Stimulated activated naive CD8-positive, alpha-beta T cell treated with anti-CD3 and anti-CD28 coated beads, Interleukin-15, amount 100 ng/mL, for 72 hours (primary cell): ENCODE measurements around the gene HEG1.

Experiments
- ATAC-seq: fragments of 150-1000 bp; cut with Tn5 transposase; 2 replicates; pipeline ENCODE4 v1.10.0; 2021; ENCODE audit warnings: mild to moderate bottlenecking, moderate library complexity
- DNase-seq, 2 donors: peaks; one replicate each; pipeline ENCODE4 v3.0.0; 2021 to 2022
- H3K27ac Mint-ChIP-seq, 2 donors: one replicate each; pipeline ENCODE4 v1.8.0; 2022; ENCODE audit warnings: mild to moderate bottlenecking in 2 of 2, mixed read lengths in 2 of 2, moderate library complexity in 2 of 2
- H3K27me3 Mint-ChIP-seq: one replicate; pipeline ENCODE4 v1.8.0; 2022; ENCODE audit warnings: mixed read lengths
- H3K4me1 Mint-ChIP-seq: one replicate; pipeline ENCODE4 v1.8.0; 2022; ENCODE audit warnings: mild to moderate bottlenecking, mixed read lengths
- H3K4me3 Mint-ChIP-seq, 2 donors: one replicate each; pipeline ENCODE4 v1.8.0; 2022; ENCODE audit warnings: mild to moderate bottlenecking in 2 of 2, mixed read lengths in 2 of 2, moderate library complexity in 1 of 2
- H3K9me3 Mint-ChIP-seq, 2 donors: one replicate each; pipeline ENCODE4 v1.8.0; 2022; ENCODE audit warnings: mixed read lengths in 2 of 2

Gene HEG1

GRCh38 chr3:124941771-124942170 is 114.0 kb downstream of the HEG1 start:
- no peak overlapping the region for H3K27ac Mint-ChIP-seq
- no peak overlapping the region for H3K4me3 Mint-ChIP-seq
- ATAC-seq (no peak), DNase-seq (no peak)
- no peaks in the 10 kb centered on the region for H3K9me3 Mint-ChIP-seq
- H3K27me3 Mint-ChIP-seq, result peaks cover 6% of the 10 kb centered on the region
- H3K4me1 Mint-ChIP-seq, result no peaks in the 10 kb centered on the region

DNA sequence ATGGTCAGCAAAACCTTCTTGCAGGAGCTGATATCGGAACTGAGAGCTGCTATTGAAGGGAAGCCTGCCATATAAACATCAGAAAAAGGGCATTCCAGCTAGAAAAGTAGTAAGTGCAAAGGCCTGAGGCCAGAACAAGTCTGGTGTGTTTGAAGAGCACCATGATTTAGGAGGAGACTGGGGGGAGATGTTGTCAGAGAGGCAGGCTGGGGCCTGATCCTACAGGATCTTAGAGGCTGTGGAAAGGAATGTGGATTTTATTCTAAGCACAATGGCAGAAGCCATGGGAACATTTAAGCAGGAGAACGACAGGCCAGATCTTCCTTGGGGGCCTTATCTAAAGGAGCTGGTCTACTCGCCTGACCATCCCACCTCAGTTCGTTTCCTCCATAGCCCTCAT is 116.1 kb downstream of the HEG1 start:
- H3K27me3 Mint-ChIP-seq, result peaks cover 12% of the 10 kb centered on the region
- no peak overlapping the region for H3K27ac Mint-ChIP-seq
- H3K9me3 Mint-ChIP-seq, result no peaks in the 10 kb centered on the region
- no peaks in the 10 kb centered on the region for H3K4me1 Mint-ChIP-seq
- no peak overlapping the region for H3K4me3 Mint-ChIP-seq
- ATAC-seq (no peak), DNase-seq (no peak)

DNA sequence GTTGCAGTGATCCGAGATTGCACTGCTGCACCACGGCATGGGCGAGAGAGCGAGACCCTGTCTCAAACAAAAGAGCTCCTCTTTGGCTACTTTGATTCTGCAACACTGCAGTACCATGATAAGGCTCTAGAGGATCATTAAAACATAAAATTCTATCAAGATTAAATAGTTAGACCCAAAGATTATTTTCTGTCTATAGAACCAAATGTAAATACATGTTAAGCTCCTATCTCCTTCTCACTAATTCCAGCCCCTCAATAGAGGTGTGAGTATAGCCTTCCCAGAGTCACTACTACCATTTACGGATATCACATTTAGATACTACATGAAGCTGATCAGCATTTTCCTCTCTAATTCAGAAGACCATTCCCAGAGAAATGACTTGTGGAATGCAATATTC is 116.9 kb downstream of the HEG1 start:
- Mint-ChIP-seq H3K4me1 (no peaks in the 10 kb centered on the region), H3K27ac (no peak overlapping the region), H3K27me3 (peaks cover 20% of the 10 kb centered on the region), H3K4me3 (no peak overlapping the region), H3K9me3 (no peaks in the 10 kb centered on the region)
- ATAC-seq (no peak), DNase-seq (no peak)

DNA sequence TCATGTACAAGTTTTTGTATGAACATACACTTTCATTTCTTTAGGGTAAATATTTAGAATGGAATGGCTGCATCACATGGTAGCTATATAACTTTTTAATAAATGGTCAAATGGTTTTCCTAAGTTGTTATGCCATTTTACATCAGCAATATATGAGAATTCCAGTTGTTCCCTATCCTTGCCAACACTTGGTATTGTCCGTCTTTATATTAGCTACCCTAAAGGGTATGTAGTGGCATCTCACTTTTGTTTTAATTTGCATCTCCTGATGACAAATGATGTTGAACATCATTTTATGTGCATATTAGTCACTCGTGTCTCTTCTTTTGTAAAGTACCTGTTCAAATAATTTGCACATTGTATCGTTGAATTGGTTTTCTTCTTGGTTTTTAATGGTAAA is 118.7 kb downstream of the HEG1 start:
- Mint-ChIP-seq H3K9me3 (no peaks in the 10 kb centered on the region), H3K4me1 (peaks cover 6% of the 10 kb centered on the region), H3K27me3 (peaks cover 36% of the 10 kb centered on the region), H3K27ac (no peak overlapping the region), H3K4me3 (no peak overlapping the region)
- DNase-seq (no peak), ATAC-seq (no peak)

DNA sequence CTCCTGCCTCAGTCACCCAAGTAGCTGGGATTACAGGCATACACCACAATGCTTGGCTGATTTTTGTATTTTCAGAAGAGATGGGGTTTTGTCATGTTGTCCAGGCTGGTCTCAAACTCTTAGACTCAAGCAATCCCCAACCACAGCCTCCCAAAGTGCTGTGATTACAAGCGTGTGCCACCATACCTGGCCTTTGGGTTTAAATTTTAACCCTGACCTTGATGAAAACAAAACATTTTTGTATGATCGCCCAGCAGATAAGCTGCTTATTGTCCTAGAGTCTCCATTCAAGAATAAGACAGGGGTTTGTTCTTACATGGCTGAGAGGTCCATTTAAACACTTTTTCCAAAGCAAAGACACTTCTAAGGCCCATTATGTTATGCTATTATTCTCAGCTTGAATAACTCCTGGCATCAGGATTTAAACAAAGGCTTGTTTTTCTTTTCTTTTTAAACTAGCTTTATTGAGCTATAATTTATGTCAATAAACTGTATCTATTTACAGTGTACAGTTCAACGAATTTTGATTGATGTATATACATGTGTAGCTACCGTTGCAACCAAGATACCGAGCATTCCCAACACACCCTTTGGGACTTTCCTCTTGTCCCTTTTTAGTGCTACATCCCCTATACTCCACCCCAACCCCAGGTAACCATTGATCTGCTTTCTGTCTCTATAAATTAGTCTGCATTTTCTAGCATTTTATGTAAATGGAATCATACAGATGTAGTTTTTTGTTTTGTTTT is 119.8 kb downstream of the HEG1 start:
- H3K27ac Mint-ChIP-seq, result no peak overlapping the region
- H3K9me3 Mint-ChIP-seq, result no peaks in the 10 kb centered on the region
- H3K4me1 Mint-ChIP-seq, result peaks cover 6% of the 10 kb centered on the region
- H3K4me3 Mint-ChIP-seq, result no peak overlapping the region
- DNase-seq, result no peak
- H3K27me3 Mint-ChIP-seq, result peaks cover 36% of the 10 kb centered on the region
- no peak for ATAC-seq

DNA sequence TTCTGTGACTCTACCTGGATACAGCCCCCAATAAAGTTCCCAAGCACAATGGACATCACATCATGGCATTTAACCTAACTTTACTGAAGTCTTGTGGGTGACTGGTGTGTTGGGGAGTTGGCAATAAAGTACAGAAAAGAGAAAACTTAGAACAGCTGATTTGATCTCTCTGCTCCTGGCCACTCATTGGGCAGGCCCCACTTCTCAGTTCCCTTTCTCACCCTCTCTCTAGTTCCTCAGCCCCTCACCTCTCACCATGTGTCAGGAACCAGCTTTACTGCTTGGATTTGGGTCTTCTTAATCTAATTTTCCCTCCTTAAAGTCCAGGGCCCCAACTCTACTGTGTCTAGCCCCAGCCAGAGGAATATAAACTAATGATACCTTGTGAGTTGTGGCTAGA is 120.5 kb downstream of the HEG1 start:
- no peak overlapping the region for H3K4me3 Mint-ChIP-seq
- ATAC-seq (no peak), DNase-seq (no peak)
- H3K4me1 Mint-ChIP-seq, result peaks cover 6% of the 10 kb centered on the region
- peaks cover 38% of the 10 kb centered on the region for H3K27me3 Mint-ChIP-seq
- no peaks in the 10 kb centered on the region for H3K9me3 Mint-ChIP-seq
- H3K27ac Mint-ChIP-seq, result no peak overlapping the region

DNA sequence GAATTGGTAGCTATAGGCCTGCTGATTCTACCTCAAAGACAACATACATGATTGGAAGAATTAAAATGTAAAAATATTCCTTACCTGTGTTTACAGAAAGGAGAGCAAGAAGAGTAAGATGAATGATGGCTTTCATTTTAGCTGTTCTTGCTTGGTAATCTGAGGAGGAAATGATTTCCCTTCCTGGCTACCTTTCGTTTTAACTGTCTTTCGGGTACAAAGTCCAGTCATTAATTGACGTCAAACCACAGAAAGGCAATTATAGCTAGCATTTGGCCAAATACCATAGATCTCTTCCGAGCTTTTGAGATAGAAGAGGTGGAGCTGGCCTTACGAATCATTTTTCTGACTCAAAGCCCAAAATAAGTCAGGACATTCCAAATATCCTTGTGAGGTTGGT is 121.2 kb downstream of the HEG1 start, which contains the start of gene MUC13:
Gene MUC13 (minus strand): TSS at position 175 of the 400 bp plus-strand sequence. CDS start 39 bp downstream, at position 136.
- Mint-ChIP-seq H3K4me3 (no peak within 1 kb of the TSS), H3K9me3 (no peaks in the 10 kb centered on the region), H3K27ac (no peak within 1 kb of the TSS), H3K27me3 (peaks cover 45% of the 10 kb centered on the region), H3K4me1 (peaks cover 6% of the 10 kb centered on the region)
- no peak for ATAC-seq
- DNase-seq, result no peak

DNA sequence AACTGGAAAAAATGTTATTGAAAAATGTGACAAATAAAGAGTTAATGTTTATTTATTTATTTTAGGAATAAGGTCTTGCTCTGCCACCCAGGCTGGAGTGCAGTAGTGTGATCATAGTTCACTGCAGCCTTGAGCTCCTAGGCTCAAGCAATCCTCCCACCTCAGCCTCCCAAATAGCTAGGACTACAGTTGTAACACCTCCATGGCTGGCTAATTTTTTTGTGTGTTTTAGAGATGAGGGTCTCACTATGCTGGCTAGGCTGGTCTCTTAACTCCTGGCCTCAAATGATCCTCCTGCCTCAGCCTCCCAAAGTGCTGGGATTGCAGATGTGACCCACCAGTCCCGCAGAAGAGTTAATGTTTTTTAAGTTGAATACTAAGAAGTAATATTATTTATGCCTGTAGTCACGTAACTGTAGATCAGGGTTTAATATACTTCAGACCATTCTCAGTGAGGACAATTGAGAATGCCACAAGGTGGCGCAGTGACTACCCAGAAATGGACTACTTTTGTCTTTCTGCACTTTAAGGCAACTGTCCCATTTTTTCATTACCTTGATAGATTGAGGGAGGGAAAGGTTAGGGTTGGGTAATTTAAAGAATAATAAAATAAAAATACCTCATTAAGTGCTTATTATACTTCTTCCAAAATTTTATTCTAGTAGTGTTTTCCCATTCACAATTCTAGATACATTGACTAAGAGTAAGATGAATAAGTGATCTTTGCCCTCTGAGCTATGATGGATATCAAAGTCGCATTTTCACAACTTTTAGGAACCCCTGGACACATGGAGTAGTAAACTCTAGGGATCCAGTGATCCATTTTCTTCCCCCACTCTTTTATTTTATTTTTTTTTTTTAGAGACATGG is 127.2 kb downstream of the HEG1 start:
- H3K9me3 Mint-ChIP-seq, result no peaks in the 10 kb centered on the region
- ATAC-seq, result no peak
- H3K27me3 Mint-ChIP-seq, result peaks cover 39% of the 10 kb centered on the region
- H3K27ac Mint-ChIP-seq, result no peak overlapping the region
- peaks cover 18% of the 10 kb centered on the region for H3K4me1 Mint-ChIP-seq
- no peak overlapping the region for H3K4me3 Mint-ChIP-seq
- DNase-seq, result peak; percentile 37 to 49

GRCh38 chr3:124927574-124928045 is 128.2 kb downstream of the HEG1 start:
- H3K9me3 Mint-ChIP-seq, result no peaks in the 10 kb centered on the region
- DNase-seq (peak in 1 of 2 donors; percentile 24), ATAC-seq (peak; percentile 78)
- H3K27me3 Mint-ChIP-seq, result peaks cover 29% of the 10 kb centered on the region
- H3K27ac Mint-ChIP-seq, result no peak overlapping the region
- H3K4me1 Mint-ChIP-seq, result peaks cover 15% of the 10 kb centered on the region
- H3K4me3 Mint-ChIP-seq, result no peak overlapping the region

GRCh38 chr3:124926426-124927101 is 129.2 kb downstream of the HEG1 start:
- no peak overlapping the region for H3K4me3 Mint-ChIP-seq
- no peak overlapping the region for H3K27ac Mint-ChIP-seq
- DNase-seq (no peak), ATAC-seq (no peak)
- peaks cover 12% of the 10 kb centered on the region for H3K4me1 Mint-ChIP-seq
- peaks cover 26% of the 10 kb centered on the region for H3K27me3 Mint-ChIP-seq
- no peaks in the 10 kb centered on the region for H3K9me3 Mint-ChIP-seq

GRCh38 chr3:124924741-124925140 is 131.1 kb downstream of the HEG1 start:
- no peak overlapping the region for H3K27ac Mint-ChIP-seq

DNA sequence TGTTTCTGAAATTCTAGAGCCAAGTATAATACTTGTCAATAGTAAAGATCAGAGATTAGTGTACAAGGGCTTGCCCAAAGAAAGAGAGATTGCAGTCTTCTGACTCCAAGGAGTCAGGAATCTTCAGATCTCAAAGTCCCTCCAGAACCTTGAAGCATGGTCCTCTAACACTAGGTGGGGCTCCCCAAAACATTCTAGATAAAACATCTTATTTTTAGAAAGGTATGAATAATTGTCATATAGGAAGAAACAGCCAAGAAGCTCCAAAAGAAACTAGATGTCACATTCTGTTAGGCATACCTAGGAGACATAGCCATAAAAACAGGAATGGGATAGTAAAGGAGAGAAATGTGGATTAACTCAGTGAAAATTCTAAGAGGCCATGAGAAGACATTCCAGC is 132.0 kb downstream of the HEG1 start:
- H3K4me1 Mint-ChIP-seq, result peaks cover 12% of the 10 kb centered on the region
- H3K9me3 Mint-ChIP-seq, result no peaks in the 10 kb centered on the region
- no peak for DNase-seq
- ATAC-seq, result no peak
- no peak overlapping the region for H3K27ac Mint-ChIP-seq
- H3K27me3 Mint-ChIP-seq, result peaks cover 20% of the 10 kb centered on the region
- H3K4me3 Mint-ChIP-seq, result no peak overlapping the region

More at GRCh38 chr3:124924741-124925140, 131.1 kb downstream of the HEG1 start:
- ATAC-seq (no peak), DNase-seq (no peak)
- H3K4me3 Mint-ChIP-seq, result no peak overlapping the region
- H3K9me3 Mint-ChIP-seq, result no peaks in the 10 kb centered on the region
- H3K27me3 Mint-ChIP-seq, result peaks cover 19% of the 10 kb centered on the region
- peaks cover 12% of the 10 kb centered on the region for H3K4me1 Mint-ChIP-seq

DNA sequence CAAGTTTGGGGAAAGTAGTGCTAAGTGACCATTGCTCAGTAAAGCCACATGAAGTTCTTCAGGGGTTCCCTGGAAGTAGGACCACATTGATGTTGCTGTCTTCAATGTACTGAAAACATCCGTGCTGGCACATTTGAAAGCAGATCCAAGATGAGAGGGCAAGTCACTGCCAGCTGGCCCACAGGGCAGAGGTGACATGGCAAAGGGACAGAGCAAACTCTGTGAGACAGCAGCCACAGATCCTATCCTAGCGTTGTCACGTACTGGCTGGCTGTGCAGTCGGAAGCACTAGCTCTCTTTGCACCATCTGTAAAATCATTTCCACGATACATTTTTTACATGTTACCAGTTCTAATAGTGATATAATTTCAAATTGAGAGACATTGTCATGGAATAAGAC is 135.1 kb downstream of the HEG1 start:
- no peaks in the 10 kb centered on the region for H3K9me3 Mint-ChIP-seq
- H3K4me1 Mint-ChIP-seq, result no peaks in the 10 kb centered on the region
- ATAC-seq (no peak), DNase-seq (no peak)
- no peak overlapping the region for H3K4me3 Mint-ChIP-seq
- no peak overlapping the region for H3K27ac Mint-ChIP-seq
- peaks cover 40% of the 10 kb centered on the region for H3K27me3 Mint-ChIP-seq

DNA sequence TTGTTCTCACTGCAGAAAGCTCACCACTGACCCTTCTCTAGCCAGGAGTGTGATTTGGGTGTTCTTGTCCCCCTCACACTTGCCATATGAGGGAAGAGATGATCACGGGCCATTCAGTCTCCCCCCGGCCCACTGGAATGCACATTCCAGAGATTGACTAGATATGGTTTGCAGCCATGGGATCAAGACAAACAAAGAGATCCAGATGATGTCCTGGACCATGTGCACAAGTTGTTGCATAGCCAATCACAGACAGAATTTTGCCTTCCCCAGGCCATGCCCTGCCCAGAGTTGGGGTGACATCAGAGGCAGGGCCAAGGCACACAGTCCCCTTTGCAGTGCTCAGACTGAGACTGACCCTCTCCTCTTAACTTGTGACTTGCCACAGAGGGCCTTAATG is 136.0 kb downstream of the HEG1 start:
- Mint-ChIP-seq H3K4me3 (no peak overlapping the region), H3K27ac (no peak overlapping the region), H3K27me3 (peaks cover 42% of the 10 kb centered on the region), H3K9me3 (no peaks in the 10 kb centered on the region), H3K4me1 (no peaks in the 10 kb centered on the region)
- DNase-seq (no peak), ATAC-seq (no peak)

DNA sequence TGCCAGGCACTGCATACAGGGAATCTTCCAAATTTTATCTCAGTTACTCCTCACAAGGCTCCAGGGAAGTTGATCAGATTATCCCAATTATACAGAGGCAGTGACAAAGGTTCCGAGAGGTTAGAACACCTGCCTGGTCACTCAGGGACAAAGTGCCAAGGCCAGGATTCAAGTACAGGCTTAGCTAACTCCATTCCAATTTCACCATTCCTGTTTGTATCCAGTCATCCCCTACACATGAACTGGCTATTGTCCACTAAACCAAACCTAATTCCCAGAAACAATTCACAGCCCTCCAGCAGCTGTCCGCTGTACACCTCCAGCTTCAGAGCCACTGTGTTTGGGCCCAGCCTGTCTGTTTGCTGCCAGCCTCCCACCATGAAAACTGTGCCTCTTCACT is 137.3 kb downstream of the HEG1 start:
- Mint-ChIP-seq H3K27ac (no peak overlapping the region), H3K9me3 (no peaks in the 10 kb centered on the region)
- no peak for ATAC-seq

More for the DNA sequence above, 137.3 kb downstream of the HEG1 start:
- no peaks in the 10 kb centered on the region for H3K4me1 Mint-ChIP-seq
- peaks cover 38% of the 10 kb centered on the region for H3K27me3 Mint-ChIP-seq
- H3K4me3 Mint-ChIP-seq, result no peak overlapping the region
- DNase-seq, result no peak
